CD4-positive, alpha-beta T cell treated with Interleukin-10 for 1 hour (primary cell): Measurements from ENCODE around the gene MVB12B.
"Not testable (repeated sequence)": the region's sequence is repeated elsewhere in the genome, so short reads cannot be mapped to it uniquely, and the experiment has no call there.

Experiments used
- DNase-seq: peaks from one replicate; pipeline ENCODE4 v3.0.0-alpha.2; 2020

The MVB12B gene

GRCh38 chr9:126551812-126552211 lies 225.2 kb downstream of the MVB12B start:
- no peak for DNase-seq

- DNase-seq = no peak
These were observed 227.7 kb downstream of the MVB12B start for GRCh38 chr9:126554292-126554691.

- not testable (repeated sequence) for DNase-seq
These were observed 228.8 kb downstream of the MVB12B start for GRCh38 chr9:126555421-126555820.
